B cell (primary cell): Measurements from ENCODE around the gene E2F3. TPM values are rescaled to one million over a fixed set of nuclear protein-coding genes. Genes with fewer than 3 reads are reported as not detected.

Source experiments
- ATAC-seq: fragments of 200-7000 bp; cut with Tn5 transposase; one replicate; pipeline ENCODE4 v1.10.0; 2021; ENCODE audit warnings: low read depth, mild to moderate bottlenecking, moderate number of reproducible peaks, moderate library complexity
- CTCF ChIA-PET: fragments of 350-600 bp; sonication (Branson Sonifier 250); formaldehyde crosslinking; loops from one replicate; lab custom pipeline; 2021; ENCODE audit warnings: antibody characterized with exemption, inconsistent platforms; lab: Charles Lee
- POLR2A ChIA-PET: fragments of 350-600 bp; sonication (Branson Sonifier 250); formaldehyde crosslinking; loops from one replicate; lab custom pipeline; 2021; ENCODE audit warnings: antibody characterized with exemption; lab: Charles Lee
- DNase-seq: peaks from one replicate; pipeline ENCODE4 v3.0.0; 2013
- H2AFZ ChIP-seq: 2 replicates; pipeline ENCODE4 v1.6.1; 2012; ENCODE audit warnings: mild to moderate bottlenecking, low read depth, low read length; ENCODE audit not compliant: insufficient read depth, poor library complexity, severe bottlenecking
- H3K27ac ChIP-seq, 2 donors: 1 replicate in 1 of 2; 2 replicates in 1 of 2; pipeline ENCODE4 v1.5.1; 2012 to 2013; ENCODE audit warnings: low read length in 2 of 2, mild to moderate bottlenecking in 2 of 2, moderate library complexity in 1 of 2
- H3K27me3 ChIP-seq, 4 experiments: fragments of 200-600 bp in 1 of 4; sonication (generic) in 1 of 4; replicated peaks in 1 of 4; 1 replicate in 2 of 4; 2 replicates in 2 of 4; pipeline versions ENCODE4 v1.6.1 to v1.7.0; 2013 to 2016; ENCODE audit warnings: low read length in 3 of 4, mild to moderate bottlenecking in 2 of 4, mixed read lengths in 1 of 4, moderate library complexity in 1 of 4; ENCODE audit not compliant: insufficient read depth in 4 of 4, control insufficient read depth in 3 of 4; ENCODE audit errors: control extremely low read depth in 1 of 4
- H3K36me3 ChIP-seq, 2 experiments: replicated peaks in 1 of 2; 1 replicate in 1 of 2; 2 replicates in 1 of 2; pipeline versions ENCODE4 v1.6.1 to v1.7.1; 2013; ENCODE audit warnings: low read length in 1 of 2; ENCODE audit not compliant: insufficient read depth in 2 of 2, control insufficient read depth in 1 of 2; ENCODE audit errors: control extremely low read depth in 1 of 2, extremely low read depth in 1 of 2
- H3K4me1 ChIP-seq, 2 donors: fragments of 200-600 bp in 1 of 2; sonication (generic) in 1 of 2; 1 replicate in 1 of 2; 2 replicates in 1 of 2; pipeline versions ENCODE4 v1.5.1 to v1.6.1; 2013 to 2017; ENCODE audit warnings: low read length in 2 of 2; ENCODE audit not compliant: control insufficient read depth in 2 of 2, insufficient read depth in 2 of 2
- H3K4me2 ChIP-seq: replicated peaks from 2 replicates; pipeline ENCODE3; 2012; ENCODE audit warnings: mild to moderate bottlenecking, low read depth, low read length; ENCODE audit not compliant: poor library complexity, severe bottlenecking
- H3K4me3 ChIP-seq, 5 experiments: fragments of 200-600 bp in 1 of 5; sonication (generic) in 1 of 5; 1 replicate in 3 of 5; 2 replicates in 2 of 5; pipeline versions ENCODE4 v1.5.1 to v1.7.0; 2011 to 2016; ENCODE audit warnings: low read length in 4 of 5, mild to moderate bottlenecking in 4 of 5, low read depth in 2 of 5, control low read depth in 1 of 5, moderate library complexity in 1 of 5; ENCODE audit not compliant: insufficient read depth in 1 of 5; ENCODE audit errors: control extremely low read depth in 1 of 5, extremely low read depth in 1 of 5
- H3K79me2 ChIP-seq: fragments of 200-600 bp; sonication (generic); one replicate; pipeline ENCODE4 v1.6.0; 2016; ENCODE audit warnings: low read length; ENCODE audit not compliant: control insufficient read depth, insufficient read depth
- H3K9ac ChIP-seq: fragments of 200-600 bp; sonication (generic); 2 replicates; pipeline ENCODE4 v1.6.1; 2017; ENCODE audit warnings: mild to moderate bottlenecking, low read length, moderate library complexity
- H3K9me3 ChIP-seq, 3 donors: one replicate each; pipeline versions ENCODE4 v1.6.1 to v1.7.1; 2013; ENCODE audit warnings: low read length in 2 of 3; ENCODE audit not compliant: control insufficient read depth in 2 of 3, insufficient read depth in 1 of 3; ENCODE audit errors: control extremely low read depth in 1 of 3
- H4K20me1 ChIP-seq: 2 replicates; pipeline ENCODE4 v1.6.0; 2012; ENCODE audit warnings: mild to moderate bottlenecking, low read length; ENCODE audit not compliant: insufficient read depth, control insufficient read depth, poor library complexity, severe bottlenecking
- H3K27ac Mint-ChIP-seq: one replicate; pipeline ENCODE4 v1.8.0; 2021; ENCODE audit warnings: mixed read lengths
- H3K27me3 Mint-ChIP-seq: one replicate; pipeline ENCODE4 v1.8.0; 2021; ENCODE audit warnings: mixed read lengths
- H3K4me1 Mint-ChIP-seq: one replicate; pipeline ENCODE4 v1.8.0; 2021; ENCODE audit warnings: mixed read lengths
- H3K4me3 Mint-ChIP-seq: one replicate; pipeline ENCODE4 v1.8.0; 2021; ENCODE audit warnings: mixed read lengths
- H3K9me3 Mint-ChIP-seq: one replicate; pipeline ENCODE4 v1.8.0; 2022; ENCODE audit warnings: mixed read lengths; ENCODE audit not compliant: insufficient read depth
- CTCF ChIP-seq: fragments of 200-600 bp; IDR thresholded peaks from one replicate; pipeline ENCODE4 v1.8.0; 2022; ENCODE audit warnings: antibody characterized with exemption, mild to moderate bottlenecking
- EZH2 ChIP-seq: IDR thresholded peaks from 2 replicates; pipeline ENCODE4 v1.6.1; 2012; ENCODE audit warnings: borderline replicate concordance, low read depth, mild to moderate bottlenecking, moderate library complexity, low read length; ENCODE audit not compliant: insufficient read depth, poor library complexity, severe bottlenecking
- WGBS: methylation state at CpG from one replicate; pipeline ENCODE4 v1.1.5; 2013; ENCODE audit warnings: missing lambda C conversion rate; ENCODE audit not compliant: insufficient coverage; 5-methylcytosine and 5-hydroxymethylcytosine counted together
- intact Hi-C: fragments of 100-400 bp; cut with micrococcal nuclease; formaldehyde crosslinking; loops from one replicate; pipeline ENCODE4 v1.10.0; 2022
- polyA plus RNA-seq: library from polyadenylated mRNA; depleted of rRNA; stranded (reverse); fragments of >200 nt; gene quantifications from 2 replicates; pipeline ENCODE4 v1.2.3, GENCODE V29; 2012
- total RNA-seq, 2 donors: library from RNA; stranded (reverse); fragments of 120-200 nt in 1 of 2; gene quantifications; 1 replicate in 1 of 2; 2 replicates in 1 of 2; pipeline versions ENCODE4 v1.2.3 to v1.2.4, GENCODE V29; 2013 to 2022

Gene E2F3
- total and polyA plus RNA-seq, 2 donors (not counting 1 experiment from before 2014, with no cell fraction given) = 2.2 to 8.3 TPM

- Mint-ChIP-seq H3K4me3 (peak overlapping the region; percentile 57), H3K9me3 (no peaks in the 10 kb centered on the region), H3K27me3 (peaks cover 22% of the 10 kb centered on the region), H3K27ac (peak overlapping the region; percentile 39), H3K4me1 (peaks cover 16% of the 10 kb centered on the region)
- Histone ChIP-seq H3K79me2 (no peaks in the 10 kb centered on the region), H3K4me1 (peaks cover 18 to 21% of the 10 kb centered on the region in 2 donors), H3K27me3 (peaks cover 0 to 6% (median 2%) of the 10 kb centered on the region in 4 experiments), H2AFZ (peak overlapping the region; percentile 72), H3K4me3 (peak overlapping the region in 2 of 5 experiments; percentile 21 to 29), H3K9ac (peak overlapping the region; percentile 43), H3K27ac (no peak overlapping the region), H3K36me3 (no peaks in the 10 kb centered on the region), H4K20me1 (no peaks in the 10 kb centered on the region), H3K9me3 (no peaks in the 10 kb centered on the region), H3K4me2 (peak overlapping the region; percentile 65)
- intact Hi-C loops = no loop called here
- no peak for ATAC-seq
- no peak for TF ChIP-seq CTCF
- TF ChIP-seq EZH2 = no peak
- WGBS = 0% methylated on average over 1 of the region's 7 CpGs
- ChIA-PET POLR2A (no interaction called here), CTCF (interaction anchor here (0.7 to 1.0 kb wide), 2 partner anchors 9 to 38 kb away, joined by 3 read pairs; no protein-coding TSS in a partner anchor)
- peak; percentile 13 for DNase-seq
Observed at GRCh38 chr6:20366082-20366830, 35.4 kb upstream of the E2F3 start.
